B cell (primary cell): ENCODE data around the gene CECR2. TPM values are rescaled to one million over a fixed set of nuclear protein-coding genes. Genes with fewer than 3 reads are reported as not detected.

Experiments used
- ATAC-seq: fragments of 200-7000 bp; cut with Tn5 transposase; one replicate; pipeline ENCODE4 v1.10.0; 2021; ENCODE audit warnings: low read depth, mild to moderate bottlenecking, moderate number of reproducible peaks, moderate library complexity
- CTCF ChIA-PET: fragments of 350-600 bp; sonication (Branson Sonifier 250); formaldehyde crosslinking; loops from one replicate; lab custom pipeline; 2021; ENCODE audit warnings: antibody characterized with exemption, inconsistent platforms; lab: Charles Lee
- POLR2A ChIA-PET: fragments of 350-600 bp; sonication (Branson Sonifier 250); formaldehyde crosslinking; loops from one replicate; lab custom pipeline; 2021; ENCODE audit warnings: antibody characterized with exemption; lab: Charles Lee
- DNase-seq: peaks from one replicate; pipeline ENCODE4 v3.0.0; 2013
- H2AFZ ChIP-seq: 2 replicates; pipeline ENCODE4 v1.6.1; 2012; ENCODE audit warnings: mild to moderate bottlenecking, low read depth, low read length; ENCODE audit not compliant: insufficient read depth, poor library complexity, severe bottlenecking
- H3K27ac ChIP-seq, 2 donors: 1 replicate in 1 of 2; 2 replicates in 1 of 2; pipeline ENCODE4 v1.5.1; 2012 to 2013; ENCODE audit warnings: low read length in 2 of 2, mild to moderate bottlenecking in 2 of 2, moderate library complexity in 1 of 2
- H3K27me3 ChIP-seq, 4 experiments: fragments of 200-600 bp in 1 of 4; sonication (generic) in 1 of 4; replicated peaks in 1 of 4; 1 replicate in 2 of 4; 2 replicates in 2 of 4; pipeline versions ENCODE4 v1.6.1 to v1.7.0; 2013 to 2016; ENCODE audit warnings: low read length in 3 of 4, mild to moderate bottlenecking in 2 of 4, mixed read lengths in 1 of 4, moderate library complexity in 1 of 4; ENCODE audit not compliant: insufficient read depth in 4 of 4, control insufficient read depth in 3 of 4; ENCODE audit errors: control extremely low read depth in 1 of 4
- H3K36me3 ChIP-seq, 2 experiments: replicated peaks in 1 of 2; 1 replicate in 1 of 2; 2 replicates in 1 of 2; pipeline versions ENCODE4 v1.6.1 to v1.7.1; 2013; ENCODE audit warnings: low read length in 1 of 2; ENCODE audit not compliant: insufficient read depth in 2 of 2, control insufficient read depth in 1 of 2; ENCODE audit errors: control extremely low read depth in 1 of 2, extremely low read depth in 1 of 2
- H3K4me1 ChIP-seq, 2 donors: fragments of 200-600 bp in 1 of 2; sonication (generic) in 1 of 2; 1 replicate in 1 of 2; 2 replicates in 1 of 2; pipeline versions ENCODE4 v1.5.1 to v1.6.1; 2013 to 2017; ENCODE audit warnings: low read length in 2 of 2; ENCODE audit not compliant: control insufficient read depth in 2 of 2, insufficient read depth in 2 of 2
- H3K4me2 ChIP-seq: replicated peaks from 2 replicates; pipeline ENCODE3; 2012; ENCODE audit warnings: mild to moderate bottlenecking, low read depth, low read length; ENCODE audit not compliant: poor library complexity, severe bottlenecking
- H3K4me3 ChIP-seq, 5 experiments: fragments of 200-600 bp in 1 of 5; sonication (generic) in 1 of 5; 1 replicate in 3 of 5; 2 replicates in 2 of 5; pipeline versions ENCODE4 v1.5.1 to v1.7.0; 2011 to 2016; ENCODE audit warnings: low read length in 4 of 5, mild to moderate bottlenecking in 4 of 5, low read depth in 2 of 5, control low read depth in 1 of 5, moderate library complexity in 1 of 5; ENCODE audit not compliant: insufficient read depth in 1 of 5; ENCODE audit errors: control extremely low read depth in 1 of 5, extremely low read depth in 1 of 5
- H3K79me2 ChIP-seq: fragments of 200-600 bp; sonication (generic); one replicate; pipeline ENCODE4 v1.6.0; 2016; ENCODE audit warnings: low read length; ENCODE audit not compliant: control insufficient read depth, insufficient read depth
- H3K9ac ChIP-seq: fragments of 200-600 bp; sonication (generic); 2 replicates; pipeline ENCODE4 v1.6.1; 2017; ENCODE audit warnings: mild to moderate bottlenecking, low read length, moderate library complexity
- H3K9me3 ChIP-seq, 3 donors: one replicate each; pipeline versions ENCODE4 v1.6.1 to v1.7.1; 2013; ENCODE audit warnings: low read length in 2 of 3; ENCODE audit not compliant: control insufficient read depth in 2 of 3, insufficient read depth in 1 of 3; ENCODE audit errors: control extremely low read depth in 1 of 3
- H4K20me1 ChIP-seq: 2 replicates; pipeline ENCODE4 v1.6.0; 2012; ENCODE audit warnings: mild to moderate bottlenecking, low read length; ENCODE audit not compliant: insufficient read depth, control insufficient read depth, poor library complexity, severe bottlenecking
- H3K27ac Mint-ChIP-seq: one replicate; pipeline ENCODE4 v1.8.0; 2021; ENCODE audit warnings: mixed read lengths
- H3K27me3 Mint-ChIP-seq: one replicate; pipeline ENCODE4 v1.8.0; 2021; ENCODE audit warnings: mixed read lengths
- H3K4me1 Mint-ChIP-seq: one replicate; pipeline ENCODE4 v1.8.0; 2021; ENCODE audit warnings: mixed read lengths
- H3K4me3 Mint-ChIP-seq: one replicate; pipeline ENCODE4 v1.8.0; 2021; ENCODE audit warnings: mixed read lengths
- H3K9me3 Mint-ChIP-seq: one replicate; pipeline ENCODE4 v1.8.0; 2022; ENCODE audit warnings: mixed read lengths; ENCODE audit not compliant: insufficient read depth
- EZH2 ChIP-seq: IDR thresholded peaks from 2 replicates; pipeline ENCODE4 v1.6.1; 2012; ENCODE audit warnings: borderline replicate concordance, low read depth, mild to moderate bottlenecking, moderate library complexity, low read length; ENCODE audit not compliant: insufficient read depth, poor library complexity, severe bottlenecking
- WGBS: methylation state at CpG from one replicate; pipeline ENCODE4 v1.1.5; 2013; ENCODE audit warnings: missing lambda C conversion rate; ENCODE audit not compliant: insufficient coverage; 5-methylcytosine and 5-hydroxymethylcytosine counted together
- intact Hi-C: fragments of 100-400 bp; cut with micrococcal nuclease; formaldehyde crosslinking; loops from one replicate; pipeline ENCODE4 v1.10.0; 2022
- polyA plus RNA-seq: library from polyadenylated mRNA; depleted of rRNA; stranded (reverse); fragments of >200 nt; gene quantifications from 2 replicates; pipeline ENCODE4 v1.2.3, GENCODE V29; 2012
- total RNA-seq, 2 donors: library from RNA; stranded (reverse); fragments of 120-200 nt in 1 of 2; gene quantifications; 1 replicate in 1 of 2; 2 replicates in 1 of 2; pipeline versions ENCODE4 v1.2.3 to v1.2.4, GENCODE V29; 2013 to 2022
- TF ChIP-seq, protein P1 (sequence below): fragments of 200-600 bp; IDR thresholded peaks from one replicate; pipeline ENCODE4 v1.8.0; 2022; ENCODE audit warnings: antibody characterized with exemption, mild to moderate bottlenecking

CECR2 gene
- total and polyA plus RNA-seq, 2 donors (not counting 1 experiment from before 2014, with no cell fraction given) = 0.13 to 6.6 TPM

DNA sequence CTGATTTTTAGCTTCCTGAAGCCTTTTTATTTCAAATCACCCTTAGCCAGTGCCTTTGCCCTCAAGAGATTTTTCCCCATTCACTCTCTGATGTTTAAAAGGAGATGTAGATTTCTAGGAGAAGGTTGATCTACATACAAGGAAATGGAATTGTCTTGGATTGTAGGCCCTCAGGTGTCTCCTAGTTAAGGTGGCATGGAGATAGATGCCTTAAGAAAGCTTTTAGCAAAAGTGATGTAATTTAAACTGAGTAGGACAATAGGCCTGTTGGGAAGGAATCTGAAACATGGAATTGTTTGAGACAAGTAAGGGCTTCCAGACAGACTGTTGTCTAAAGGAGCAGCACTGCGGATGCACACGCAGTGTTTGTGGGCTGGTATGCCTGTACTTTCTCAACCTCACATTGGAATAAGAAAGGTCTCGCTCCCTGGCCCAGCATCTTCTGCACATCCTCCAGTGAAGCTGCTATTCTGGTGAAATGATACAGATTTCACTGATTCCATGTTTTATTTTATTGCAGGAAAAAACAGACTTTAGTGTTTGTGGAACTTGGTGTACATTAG, 124.2 kb downstream of the CECR2 start:
- H3K4me1 Mint-ChIP-seq = peaks cover 8% of the 10 kb centered on the region
- Histone ChIP-seq H3K79me2 (no peaks in the 10 kb centered on the region), H3K36me3 (no peaks in the 10 kb centered on the region), H3K27ac (no peak overlapping the region), H3K9ac (no peak overlapping the region), H3K9me3 (no peaks in the 10 kb centered on the region), H3K27me3 (no peaks in the 10 kb centered on the region), H2AFZ (no peak overlapping the region), H3K4me1 (peaks cover 0 to 7% of the 10 kb centered on the region in 2 donors), H3K4me2 (no peak overlapping the region), H3K4me3 (no peak overlapping the region), H4K20me1 (no peaks in the 10 kb centered on the region)
- ChIA-PET POLR2A (no interaction called here), CTCF (interaction anchor here (0.6 to 5.4 kb wide), 4 partner anchors 9 to 322 kb away, joined by 3 to 27 read pairs (median 8); no protein-coding TSS in a partner anchor)
- intact Hi-C loops = no loop called here
- DNase-seq (no peak), ATAC-seq (no peak)
- H3K27me3 Mint-ChIP-seq = peaks cover 2% of the 10 kb centered on the region
- H3K9me3 Mint-ChIP-seq = no peaks in the 10 kb centered on the region
- WGBS = 100% methylated on average over 2 of the region's 3 CpGs
- no peak overlapping the region for H3K27ac Mint-ChIP-seq
- no peak overlapping the region for H3K4me3 Mint-ChIP-seq
- TF ChIP-seq, protein P1, sequence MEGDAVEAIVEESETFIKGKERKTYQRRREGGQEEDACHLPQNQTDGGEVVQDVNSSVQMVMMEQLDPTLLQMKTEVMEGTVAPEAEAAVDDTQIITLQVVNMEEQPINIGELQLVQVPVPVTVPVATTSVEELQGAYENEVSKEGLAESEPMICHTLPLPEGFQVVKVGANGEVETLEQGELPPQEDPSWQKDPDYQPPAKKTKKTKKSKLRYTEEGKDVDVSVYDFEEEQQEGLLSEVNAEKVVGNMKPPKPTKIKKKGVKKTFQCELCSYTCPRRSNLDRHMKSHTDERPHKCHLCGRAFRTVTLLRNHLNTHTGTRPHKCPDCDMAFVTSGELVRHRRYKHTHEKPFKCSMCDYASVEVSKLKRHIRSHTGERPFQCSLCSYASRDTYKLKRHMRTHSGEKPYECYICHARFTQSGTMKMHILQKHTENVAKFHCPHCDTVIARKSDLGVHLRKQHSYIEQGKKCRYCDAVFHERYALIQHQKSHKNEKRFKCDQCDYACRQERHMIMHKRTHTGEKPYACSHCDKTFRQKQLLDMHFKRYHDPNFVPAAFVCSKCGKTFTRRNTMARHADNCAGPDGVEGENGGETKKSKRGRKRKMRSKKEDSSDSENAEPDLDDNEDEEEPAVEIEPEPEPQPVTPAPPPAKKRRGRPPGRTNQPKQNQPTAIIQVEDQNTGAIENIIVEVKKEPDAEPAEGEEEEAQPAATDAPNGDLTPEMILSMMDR = no peak
- no peak for TF ChIP-seq EZH2

- Mint-ChIP-seq H3K27ac (no peak overlapping the region), H3K4me3 (no peak overlapping the region), H3K4me1 (peaks cover 8% of the 10 kb centered on the region), H3K9me3 (no peaks in the 10 kb centered on the region), H3K27me3 (peaks cover 2% of the 10 kb centered on the region)
- H3K4me2 ChIP-seq = no peak overlapping the region
- TF ChIP-seq, protein P1 = no peak
- no peak for TF ChIP-seq EZH2
- H4K20me1 ChIP-seq = no peaks in the 10 kb centered on the region
- no peaks in the 10 kb centered on the region for H3K9me3 ChIP-seq
- ChIA-PET POLR2A (no interaction called here), CTCF (interaction anchor here (0.9 to 10.7 kb wide), 3 partner anchors 292 to 422 kb away, joined by 3 to 302 read pairs (median 9); no protein-coding TSS in a partner anchor)
- peaks cover 0 to 7% of the 10 kb centered on the region in 2 donors for H3K4me1 ChIP-seq
- no peaks in the 10 kb centered on the region for H3K36me3 ChIP-seq
- H3K4me3 ChIP-seq = no peak overlapping the region
- WGBS = no CpG with 5 or more reads among the region's 5 CpGs
- H3K9ac ChIP-seq = no peak overlapping the region
- no peak overlapping the region for H3K27ac ChIP-seq
- DNase-seq (no peak), ATAC-seq (no peak)
- H3K79me2 ChIP-seq = no peaks in the 10 kb centered on the region
- H2AFZ ChIP-seq = no peak overlapping the region
- intact Hi-C loops = no loop called here
- H3K27me3 ChIP-seq = no peaks in the 10 kb centered on the region
Measured at GRCh38 chr22:17496841-17497240, 127.6 kb downstream of the CECR2 start.
